GM12874 (cell line): ENCODE measurements around the gene GDPGP1.

ENCODE experiments used
- CTCF ChIP-seq: IDR thresholded peaks from 2 replicates; pipeline ENCODE4 v1.5.1; 2011; ENCODE audit warnings: low read depth, mild to moderate bottlenecking, control low read depth, low read length, moderate library complexity; ENCODE audit not compliant: insufficient read depth

Gene GDPGP1

GRCh38 chr15:90234096-90234988 is at the start of gene GDPGP1:
Gene GDPGP1 (plus strand): TSS chr15:90234209. CDS start chr15:90240909, 6,700 bp downstream.
- no peak for TF ChIP-seq CTCF

GRCh38 chr15:90184786-90185704 is 49.0 kb upstream of the GDPGP1 start:
- TF ChIP-seq CTCF: 0 out of 2 replicates have a peak, but pooled peaks have one; percentile 1

GRCh38 chr15:90187257-90187868 is 46.6 kb upstream of the GDPGP1 start:
- no peak for TF ChIP-seq CTCF

- TF ChIP-seq CTCF: no peak
These were observed 44.9 kb upstream of the GDPGP1 start for GRCh38 chr15:90188914-90189748.

GRCh38 chr15:90189781-90190467 is 44.1 kb upstream of the GDPGP1 start:
- TF ChIP-seq CTCF: no peak

- TF ChIP-seq CTCF: no peak
These were observed 43.2 kb upstream of the GDPGP1 start for GRCh38 chr15:90190606-90191343.
